ENCODE data around the gene ANKS1B.

Gene ANKS1B

GRCh38 chr12:99278899-99279298, 705.8 kb downstream of the ANKS1B start:
- no peak for DNase-seq (ENCODE audit: extremely low read depth, low read depth)
- TF ChIP-seq CTCF (IDR thresholded peaks at IDR 0.05; ENCODE audit: low read depth, low read length): no peak

GRCh38 chr12:99277591-99278379, 707.0 kb downstream of the ANKS1B start:
- no peak for DNase-seq (ENCODE audit: extremely low read depth, low read depth)
- TF ChIP-seq CTCF (IDR thresholded peaks at IDR 0.05; ENCODE audit: low read depth, low read length): no peak

DNA sequence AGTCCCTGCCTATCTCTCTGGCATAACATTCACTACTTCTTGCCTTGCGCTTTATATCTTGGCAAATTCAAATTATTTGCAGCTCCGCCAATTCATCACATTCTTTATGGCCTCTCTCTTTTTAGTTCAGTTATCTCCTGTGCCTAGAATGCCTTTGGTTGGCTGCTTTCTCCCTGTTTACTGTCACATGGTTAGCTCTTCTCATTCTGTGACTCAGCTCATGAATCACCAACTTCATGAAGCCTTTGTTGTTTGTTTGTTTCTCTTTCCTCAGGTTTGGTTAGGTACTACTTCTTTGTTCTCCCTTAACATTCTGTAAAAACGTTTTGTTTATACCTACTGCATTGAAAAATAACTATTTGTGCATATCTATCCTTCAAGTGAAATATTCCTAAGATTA, 713.7 kb downstream of the ANKS1B start:
- DNase-seq (ENCODE audit: extremely low read depth, low read depth): no peak

GRCh38 chr12:99267038-99267437, 717.7 kb downstream of the ANKS1B start:
- DNase-seq (ENCODE audit: extremely low read depth, low read depth): no peak
- no peak for TF ChIP-seq CTCF (IDR thresholded peaks at IDR 0.05; ENCODE audit: low read depth, low read length)

More for the DNA sequence above, 713.7 kb downstream of the ANKS1B start:
- TF ChIP-seq CTCF (IDR thresholded peaks at IDR 0.05; ENCODE audit: low read depth, low read length): no peak

DNA sequence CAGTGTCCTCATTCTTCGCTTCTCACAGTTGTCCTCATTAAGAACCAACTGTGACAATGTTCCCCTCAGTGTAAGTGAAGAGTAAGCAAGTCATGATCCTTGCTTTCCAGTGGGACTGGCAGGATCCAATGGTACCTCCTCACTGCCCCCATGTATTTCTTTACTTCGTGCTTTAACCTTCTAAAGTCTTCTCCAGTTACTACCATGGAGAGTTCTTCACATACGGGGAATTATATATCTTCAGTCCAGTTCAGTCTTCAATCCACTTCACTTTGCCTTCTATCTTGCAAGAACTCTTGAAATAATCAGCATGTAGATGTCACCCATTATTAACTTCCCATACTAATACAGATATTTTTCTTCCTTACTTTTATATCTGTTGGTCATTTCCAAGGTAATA, 719.1 kb downstream of the ANKS1B start:
- DNase-seq (ENCODE audit: extremely low read depth, low read depth): no peak
- TF ChIP-seq CTCF (IDR thresholded peaks at IDR 0.05; ENCODE audit: low read depth, low read length): no peak

DNA sequence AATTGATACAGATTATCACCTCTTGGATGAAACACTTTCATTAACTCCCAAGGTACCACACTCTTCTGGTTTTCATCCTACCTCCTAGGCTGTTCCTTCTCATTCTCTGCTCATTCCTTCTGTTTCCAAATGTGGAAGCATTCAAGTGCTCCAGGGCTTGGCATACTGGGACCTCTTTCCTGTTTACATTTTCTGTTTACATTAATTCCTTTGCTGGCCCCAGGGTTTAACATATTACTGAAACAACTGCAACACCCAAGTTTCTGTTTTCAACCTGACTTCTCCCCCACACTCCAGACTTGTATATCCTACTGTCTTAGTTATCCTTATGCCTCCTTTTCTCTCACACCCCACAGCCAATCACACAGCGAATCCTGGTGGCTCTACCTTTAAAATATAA, 723.5 kb downstream of the ANKS1B start:
- no peak for TF ChIP-seq CTCF (IDR thresholded peaks at IDR 0.05; ENCODE audit: low read depth, low read length)
- no peak for DNase-seq (ENCODE audit: extremely low read depth, low read depth)

- no peak for TF ChIP-seq CTCF (IDR thresholded peaks at IDR 0.05; ENCODE audit: low read depth, low read length)
- DNase-seq (ENCODE audit: extremely low read depth, low read depth): no peak
These were observed 724.2 kb downstream of the ANKS1B start for GRCh38 chr12:99260456-99260996.

Data from AG09319 (cell line).